Left lung (tissue), 10 donors: Measurements from ENCODE around the gene COQ5. TPM values are rescaled to one million over a fixed set of nuclear protein-coding genes. Genes with fewer than 3 reads are reported as not detected.

ENCODE experiments used
- ATAC-seq: fragments of 200-7000 bp; cut with Tn5 transposase; one replicate; pipeline ENCODE4 v1.9.1; 2020; ENCODE audit warnings: moderate library complexity
- DNase-seq, 4 donors: peaks; one replicate each; pipeline ENCODE4 v3.0.0-alpha.2; 2013 to 2020
- H3K27ac ChIP-seq, 2 donors: fragments of 200-600 bp; sonication (generic) in 1 of 2; one replicate each; pipeline versions ENCODE4 v1.5.0 to v1.8.0; 2020 to 2021
- H3K27me3 ChIP-seq, 2 donors: fragments of 200-600 bp; sonication (generic) in 1 of 2; one replicate each; pipeline versions ENCODE4 v1.5.0 to v1.8.0; 2020 to 2021
- H3K36me3 ChIP-seq, 2 donors: fragments of 200-600 bp; sonication (generic) in 1 of 2; one replicate each; pipeline versions ENCODE4 v1.5.0 to v1.8.0; 2020 to 2021
- H3K4me1 ChIP-seq, 2 donors: fragments of 200-600 bp; one replicate each; pipeline ENCODE4 v1.8.0; 2021
- H3K4me3 ChIP-seq, 2 donors: fragments of 200-600 bp; sonication (generic) in 1 of 2; one replicate each; pipeline versions ENCODE4 v1.5.0 to v1.8.0; 2020 to 2021; ENCODE audit warnings: mild to moderate bottlenecking in 1 of 2
- H3K9me3 ChIP-seq, 2 donors: fragments of 200-600 bp; sonication (generic) in 1 of 2; one replicate each; pipeline versions ENCODE4 v1.5.0 to v1.8.0; 2020 to 2021
- CTCF ChIP-seq, 2 donors: fragments of 200-600 bp; sonication (generic) in 1 of 2; IDR thresholded peaks; one replicate each; pipeline versions ENCODE4 v1.5.0 to v1.8.0; 2021; ENCODE audit warnings: antibody characterized with exemption in 2 of 2
- intact Hi-C, 2 donors: fragments of 100-400 bp; cut with DNase I; formaldehyde crosslinking; loops; one replicate each; pipeline versions ENCODE4 v1.11.2 to v1.14.2; 2022
- polyA plus RNA-seq, 6 donors: library from polyadenylated mRNA; unstranded; fragments of 120-200 nt; gene quantifications; one replicate each; pipeline ENCODE4 v1.2.1, GENCODE V29; 2013; ENCODE audit not compliant: insufficient read length in 6 of 6
- total RNA-seq, 2 donors: library from RNA; stranded (reverse); fragmentation: NEBNext Ultra II Directional; extraction: Animal tissue kit (Norgen Biotek cat#: 25700); gene quantifications; one replicate each; pipeline ENCODE4 v1.2.1, GENCODE V29; 2021
- donor health status: DM: no; HTN: yes; CAD: no.
- donor health status: DM: no; HTN: no; CAD: no.

COQ5 gene
- total and polyA plus RNA-seq, 8 donors = 23.1 to 58.8 (median 48.1) TPM

GRCh38 chr12:120475643-120476042, 53.3 kb downstream of the COQ5 start:
- TF ChIP-seq CTCF (IDR thresholded peaks at IDR 0.05) = no peak
- intact Hi-C loops = no loop called here
- no peaks in the 10 kb centered on the region for H3K9me3 ChIP-seq
- no peak for ATAC-seq
- no peaks in the 10 kb centered on the region for H3K36me3 ChIP-seq
- no peak for DNase-seq
- no peak overlapping the region for H3K27ac ChIP-seq
- H3K4me1 ChIP-seq = peaks cover 0 to 1% of the 10 kb centered on the region in 2 donors
- H3K27me3 ChIP-seq = no peaks in the 10 kb centered on the region
- H3K4me3 ChIP-seq = no peak overlapping the region

GRCh38 chr12:120474616-120474960, 54.4 kb downstream of the COQ5 start:
- no peak for TF ChIP-seq CTCF (IDR thresholded peaks at IDR 0.05)
- DNase-seq = peak in 1 of 4 donors; percentile 24
- H3K4me1 ChIP-seq = peaks cover 5 to 10% of the 10 kb centered on the region in 2 donors
- H3K9me3 ChIP-seq = no peaks in the 10 kb centered on the region
- intact Hi-C loops = no loop called here
- peak; percentile 42 for ATAC-seq
- no peak overlapping the region for H3K27ac ChIP-seq
- H3K4me3 ChIP-seq = no peak overlapping the region
- no peaks in the 10 kb centered on the region for H3K27me3 ChIP-seq
- no peaks in the 10 kb centered on the region for H3K36me3 ChIP-seq

GRCh38 chr12:120473807-120474615, 54.9 kb downstream of the COQ5 start:
- no peaks in the 10 kb centered on the region for H3K9me3 ChIP-seq
- H3K27me3 ChIP-seq = no peaks in the 10 kb centered on the region
- H3K27ac ChIP-seq = no peak overlapping the region
- H3K4me3 ChIP-seq = no peak overlapping the region
- ATAC-seq (no peak), DNase-seq (no peak)
- intact Hi-C loops = no loop called here
- no peak for TF ChIP-seq CTCF (IDR thresholded peaks at IDR 0.05)
- no peaks in the 10 kb centered on the region for H3K36me3 ChIP-seq
- peaks cover 5 to 10% of the 10 kb centered on the region in 2 donors for H3K4me1 ChIP-seq

- Histone ChIP-seq H3K4me3 (no peak overlapping the region), H3K27ac (no peak overlapping the region), H3K36me3 (no peaks in the 10 kb centered on the region), H3K9me3 (no peaks in the 10 kb centered on the region), H3K4me1 (peaks cover 10 to 18% of the 10 kb centered on the region in 2 donors), H3K27me3 (no peaks in the 10 kb centered on the region)
- no peak for ATAC-seq
- no peak for TF ChIP-seq CTCF (IDR thresholded peaks at IDR 0.05)
- intact Hi-C loops = no loop called here
- no peak for DNase-seq
Observed at GRCh38 chr12:120472521-120472920, 56.4 kb downstream of the COQ5 start.

GRCh38 chr12:120470150-120470784, 58.7 kb downstream of the COQ5 start:
- no peak for TF ChIP-seq CTCF (IDR thresholded peaks at IDR 0.05)
- ATAC-seq (peak; percentile 27), DNase-seq (no peak)
- H3K9me3 ChIP-seq = no peaks in the 10 kb centered on the region
- intact Hi-C loops = no loop called here
- peak overlapping the region; percentile 94 to 95 for H3K27ac ChIP-seq
- H3K27me3 ChIP-seq = no peaks in the 10 kb centered on the region
- peaks cover 10 to 37% of the 10 kb centered on the region in 2 donors for H3K4me1 ChIP-seq
- H3K4me3 ChIP-seq = peak overlapping the region; percentile 82 to 95
- peaks cover 0 to 16% of the 10 kb centered on the region in 2 donors for H3K36me3 ChIP-seq
